ENCODE results near the gene PTTG1IP.

The PTTG1IP gene

DNA sequence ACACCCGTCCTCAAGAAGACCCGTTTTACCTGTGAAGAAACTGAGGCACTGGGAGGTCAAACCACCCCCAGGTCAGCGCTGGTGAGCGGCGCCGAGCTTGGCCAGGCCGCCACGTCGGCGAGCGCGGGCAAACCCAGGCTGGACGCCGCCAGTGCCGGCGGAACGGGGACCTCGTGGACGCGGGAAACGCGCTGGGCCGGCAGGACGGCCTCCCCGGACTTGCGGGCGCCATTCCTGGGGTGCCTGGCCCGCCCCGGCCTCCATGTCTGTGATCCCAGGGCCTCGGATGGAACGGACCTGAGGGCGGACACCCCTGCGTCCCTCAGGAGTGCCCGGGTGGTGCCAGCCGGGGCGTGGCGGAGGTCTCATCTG, 54.9 kb downstream of the PTTG1IP start:
- Histone ChIP-seq H3K27me3 (no peaks in the 10 kb centered on the region; the same call in 1 of the 2 replicates), H3K36me3 (peaks cover 5% of the 10 kb centered on the region; the same call in 1 of the 2 replicates), H3K9me3 (peaks cover 7% of the 10 kb centered on the region), H3K4me3 (ENCODE audit: low read depth, low read length) (peak overlapping the region; percentile 65), H3K4me1 (no peaks in the 10 kb centered on the region)
- no peak for DNase-seq
- TF ChIP-seq CTCF (IDR thresholded peaks at IDR 0.05; ENCODE audit: low read depth, low read length) = no peak

- Histone ChIP-seq H3K9me3 (peaks cover 4% of the 10 kb centered on the region), H3K36me3 (peaks cover 5% of the 10 kb centered on the region; the same call in 1 of the 2 replicates), H3K4me1 (no peaks in the 10 kb centered on the region), H3K27me3 (no peaks in the 10 kb centered on the region; the same call in 1 of the 2 replicates), H3K4me3 (ENCODE audit: low read depth, low read length) (peak within 1 kb of the TSS; percentile 65)
- peak; percentile 82 for DNase-seq
- TF ChIP-seq CTCF (IDR thresholded peaks at IDR 0.05; ENCODE audit: low read depth, low read length) = no peak
These were observed 55.4 kb downstream of the PTTG1IP start, which contains the start of gene SUMO3 for GRCh38 chr21:44817914-44818639. Gene SUMO3, minus strand, starts transcription at chr21:44818062. Its CDS starts 94 bp downstream, at chr21:44817968.

GRCh38 chr21:44817506-44817880, 56.0 kb downstream of the PTTG1IP start:
- Histone ChIP-seq H3K4me3 (ENCODE audit: low read depth, low read length) (peak overlapping the region; percentile 65), H3K4me1 (no peaks in the 10 kb centered on the region), H3K36me3 (peaks cover 5% of the 10 kb centered on the region; the same call in 1 of the 2 replicates), H3K9me3 (peaks cover 3% of the 10 kb centered on the region), H3K27me3 (no peaks in the 10 kb centered on the region)
- peak; percentile 95 for DNase-seq
- no peak for TF ChIP-seq CTCF (IDR thresholded peaks at IDR 0.05; ENCODE audit: low read depth, low read length)

- Histone ChIP-seq H3K4me1 (no peaks in the 10 kb centered on the region), H3K4me3 (ENCODE audit: low read depth, low read length) (peak overlapping the region; percentile 65), H3K36me3 (peaks cover 5% of the 10 kb centered on the region), H3K9me3 (peaks cover 3% of the 10 kb centered on the region), H3K27me3 (no peaks in the 10 kb centered on the region)
- no peak for TF ChIP-seq CTCF (IDR thresholded peaks at IDR 0.05; ENCODE audit: low read depth, low read length)
- DNase-seq = no peak
These were observed 56.6 kb downstream of the PTTG1IP start for GRCh38 chr21:44816761-44817505.

GRCh38 chr21:44815852-44816628, 57.5 kb downstream of the PTTG1IP start:
- no peak for DNase-seq

More at GRCh38 chr21:44815852-44816628, 57.5 kb downstream of the PTTG1IP start:
- peaks cover 5% of the 10 kb centered on the region for H3K36me3 ChIP-seq
- H3K4me3 ChIP-seq (ENCODE audit: low read depth, low read length) = no peak overlapping the region
- no peak for TF ChIP-seq CTCF (IDR thresholded peaks at IDR 0.05; ENCODE audit: low read depth, low read length)
- H3K9me3 ChIP-seq = peaks cover 3% of the 10 kb centered on the region; the same call in 1 of the 2 replicates
- no peaks in the 10 kb centered on the region for H3K4me1 ChIP-seq
- no peaks in the 10 kb centered on the region for H3K27me3 ChIP-seq

Measured in BE2C (cell line).